DOHH2 (cell line): ENCODE results near the gene SIRPB1.

ENCODE experiments used
- CTCF ChIP-seq: fragments of 200-600 bp; sonication (generic); IDR thresholded peaks from one replicate; pipeline ENCODE4 v1.5.1; 2014; ENCODE audit warnings: antibody characterized with exemption, mild to moderate bottlenecking, low read depth, low read length; ENCODE audit not compliant: poor library complexity, severe bottlenecking
- EZH2phosphoT487 ChIP-seq: fragments of 200-600 bp; sonication (generic); IDR thresholded peaks from 2 replicates; pipeline ENCODE4 v1.6.1; 2017; ENCODE audit warnings: borderline replicate concordance, mild to moderate bottlenecking, antibody characterized with exemption, low read length, moderate library complexity, mixed read lengths

GRCh38 chr20:1665345-1665744 is 45.5 kb upstream of the SIRPB1 start:
- TF ChIP-seq CTCF (no peak), EZH2phosphoT487 (no peak)
